Cardiac muscle cell (in vitro differentiated cells and primary cell): Measurements from ENCODE around the gene ARSA. TPM values are rescaled to one million over a fixed set of nuclear protein-coding genes. Genes with fewer than 3 reads are reported as not detected.
A peak's percentile ranks its signal among the peaks of the same experiment; 100 is the strongest.

ENCODE experiments used
- DNase-seq, 2 donors: peaks; one replicate each; pipeline versions ENCODE4 v3.0.0 to v3.0.0-alpha.2; 2010 to 2017; ENCODE audit warnings: low read depth in 1 of 2, low spot score in 1 of 2
- H3K27ac ChIP-seq: fragments of 200-600 bp; sonication (generic); 2 replicates; pipeline ENCODE4 v1.5.1; 2016
- H3K27me3 ChIP-seq: fragments of 200-600 bp; sonication (generic); 2 replicates; pipeline ENCODE4 v1.6.0; 2016; ENCODE audit warnings: control low read depth
- H3K36me3 ChIP-seq: fragments of 200-600 bp; sonication (generic); 2 replicates; pipeline ENCODE4 v1.5.1; 2016; ENCODE audit warnings: control low read depth
- H3K4me1 ChIP-seq: fragments of 200-600 bp; sonication (generic); 2 replicates; pipeline ENCODE4 v1.8.1; 2017; ENCODE audit warnings: low read depth, mild to moderate bottlenecking, mixed run types
- H3K4me3 ChIP-seq: fragments of 200-600 bp; sonication (generic); 2 replicates; pipeline ENCODE4 v1.5.1; 2016; ENCODE audit warnings: mild to moderate bottlenecking
- H3K9me3 ChIP-seq: fragments of 200-600 bp; sonication (generic); 2 replicates; pipeline ENCODE4 v1.5.1; 2017; ENCODE audit warnings: low read depth, mild to moderate bottlenecking, control low read depth
- polyA plus RNA-seq: library from polyadenylated mRNA; unstranded; fragments of >200 nt; fragmentation: Nextera tagmentation; extraction: Ambion mirVana; gene quantifications from 2 replicates; pipeline ENCODE4 v1.2.1, GENCODE V29; 2016
- total RNA-seq: library from RNA; depleted of rRNA; stranded (reverse); fragments of >200 nt; gene quantifications from 2 replicates; pipeline ENCODE4 v1.2.3, GENCODE V29; 2016
- TF ChIP-seq, protein P1 (sequence below): IDR thresholded peaks from 2 replicates; pipeline ENCODE4 v1.5.1; 2012; ENCODE audit warnings: low read depth, mild to moderate bottlenecking, low read length

Gene ARSA
- total and polyA plus RNA-seq, 2 experiments from 2014 or later, result 16.8 to 58.1 TPM

DNA sequence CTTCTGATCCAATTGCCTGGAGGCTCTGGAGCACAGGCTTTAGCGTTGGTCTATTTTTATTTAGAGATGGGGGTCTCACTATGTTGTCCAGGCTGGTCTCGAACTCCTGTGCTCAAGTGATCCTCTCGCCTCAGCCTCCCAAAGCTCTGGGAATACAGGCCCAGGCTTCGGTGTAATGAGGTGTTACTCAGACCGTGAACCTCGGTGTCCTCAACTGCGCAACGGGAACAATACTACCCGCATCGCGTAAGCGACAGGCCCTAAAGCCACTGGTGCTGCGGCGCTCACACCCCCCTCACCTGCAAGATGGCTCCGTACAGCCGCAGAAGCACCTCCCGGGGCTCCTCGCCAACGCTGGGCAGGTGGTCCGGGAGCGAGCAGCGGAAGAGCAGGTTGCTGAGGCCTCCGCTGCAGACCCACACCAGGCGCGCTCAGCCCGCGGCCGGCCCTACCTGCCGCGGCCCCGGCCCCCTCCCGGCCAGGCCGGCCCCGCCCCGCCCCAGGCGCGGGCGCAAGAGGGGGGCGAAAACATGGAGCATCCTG is 45.9 kb downstream of the ARSA start:
- TF ChIP-seq, protein P1, sequence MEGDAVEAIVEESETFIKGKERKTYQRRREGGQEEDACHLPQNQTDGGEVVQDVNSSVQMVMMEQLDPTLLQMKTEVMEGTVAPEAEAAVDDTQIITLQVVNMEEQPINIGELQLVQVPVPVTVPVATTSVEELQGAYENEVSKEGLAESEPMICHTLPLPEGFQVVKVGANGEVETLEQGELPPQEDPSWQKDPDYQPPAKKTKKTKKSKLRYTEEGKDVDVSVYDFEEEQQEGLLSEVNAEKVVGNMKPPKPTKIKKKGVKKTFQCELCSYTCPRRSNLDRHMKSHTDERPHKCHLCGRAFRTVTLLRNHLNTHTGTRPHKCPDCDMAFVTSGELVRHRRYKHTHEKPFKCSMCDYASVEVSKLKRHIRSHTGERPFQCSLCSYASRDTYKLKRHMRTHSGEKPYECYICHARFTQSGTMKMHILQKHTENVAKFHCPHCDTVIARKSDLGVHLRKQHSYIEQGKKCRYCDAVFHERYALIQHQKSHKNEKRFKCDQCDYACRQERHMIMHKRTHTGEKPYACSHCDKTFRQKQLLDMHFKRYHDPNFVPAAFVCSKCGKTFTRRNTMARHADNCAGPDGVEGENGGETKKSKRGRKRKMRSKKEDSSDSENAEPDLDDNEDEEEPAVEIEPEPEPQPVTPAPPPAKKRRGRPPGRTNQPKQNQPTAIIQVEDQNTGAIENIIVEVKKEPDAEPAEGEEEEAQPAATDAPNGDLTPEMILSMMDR, result no peak
- no peaks in the 10 kb centered on the region for H3K27me3 ChIP-seq
- no peaks in the 10 kb centered on the region for H3K36me3 ChIP-seq
- no peaks in the 10 kb centered on the region for H3K9me3 ChIP-seq
- H3K4me1 ChIP-seq, result peaks cover 25% of the 10 kb centered on the region
- peak overlapping the region; percentile 91 for H3K27ac ChIP-seq
- peak overlapping the region; percentile 50 for H3K4me3 ChIP-seq
- DNase-seq, result no peak

DNA sequence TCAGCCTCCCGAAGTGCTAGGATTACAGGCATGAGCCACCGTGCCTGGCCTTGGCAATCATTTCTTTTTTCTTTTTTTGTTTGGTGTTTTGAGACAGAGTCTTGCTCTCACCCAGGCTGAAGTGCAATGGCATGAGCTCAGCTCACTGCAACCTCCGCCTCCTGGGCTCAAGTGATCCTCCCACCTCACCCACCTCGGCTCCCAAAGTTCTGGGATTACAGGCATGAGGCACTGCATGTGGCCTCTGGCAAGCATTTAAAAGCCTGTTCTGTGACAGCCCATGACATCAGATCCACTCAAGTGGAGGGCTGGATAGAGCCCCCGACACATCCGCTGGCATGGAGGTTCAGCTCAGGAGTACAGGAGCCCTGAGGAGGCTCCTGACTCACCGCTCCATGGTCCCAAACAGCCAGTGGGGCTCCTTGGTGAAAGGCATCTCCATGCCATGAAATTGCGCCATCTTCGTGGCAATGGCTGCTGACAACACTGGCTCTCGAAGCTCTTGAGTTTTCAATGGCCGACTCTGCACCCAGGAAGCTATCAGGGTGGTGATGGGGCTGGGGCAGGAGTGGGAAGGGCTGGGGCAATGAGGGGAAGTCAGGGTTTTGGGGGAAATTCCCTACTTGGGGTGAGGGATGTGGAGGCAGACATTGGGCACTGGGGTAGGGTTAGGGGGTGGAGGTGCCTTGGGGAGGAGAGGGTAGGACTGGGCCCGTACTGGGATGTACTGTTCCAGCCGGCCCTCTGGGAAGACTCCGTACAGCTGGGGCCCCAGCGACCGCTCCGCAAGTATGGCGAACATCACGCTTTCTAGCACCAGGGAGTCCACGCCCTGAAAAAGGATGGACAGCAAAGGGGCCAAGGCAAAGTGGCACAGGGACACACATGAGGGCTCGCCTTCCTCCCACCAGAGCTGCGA is 46.7 kb downstream of the ARSA start:
- TF ChIP-seq, protein P1, result no peak
- H3K36me3 ChIP-seq, result no peaks in the 10 kb centered on the region
- H3K27ac ChIP-seq, result peak overlapping the region; percentile 91
- peaks cover 25% of the 10 kb centered on the region for H3K4me1 ChIP-seq
- peak overlapping the region; percentile 50 for H3K4me3 ChIP-seq
- no peak for DNase-seq
- no peaks in the 10 kb centered on the region for H3K27me3 ChIP-seq
- H3K9me3 ChIP-seq, result no peaks in the 10 kb centered on the region

DNA sequence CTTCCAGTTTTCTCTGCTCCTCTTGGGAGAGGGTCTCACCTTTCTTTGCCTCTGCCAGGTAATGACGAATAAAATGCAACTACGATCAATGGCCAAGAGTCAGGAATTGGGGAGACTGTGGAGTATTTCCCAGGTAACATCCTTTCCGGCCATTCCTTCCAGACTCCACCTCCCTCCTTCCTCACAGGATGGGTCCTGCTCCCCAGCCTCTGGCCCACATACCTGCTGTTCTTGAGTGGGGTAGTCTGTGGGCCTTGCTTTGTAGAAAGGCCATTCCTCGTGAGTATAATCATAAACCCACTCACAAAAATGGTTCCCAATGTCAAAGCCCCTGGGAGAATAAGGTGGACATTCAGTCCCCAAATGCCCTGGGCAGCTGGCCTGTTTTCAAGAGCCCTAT is 48.2 kb downstream of the ARSA start:
- no peaks in the 10 kb centered on the region for H3K36me3 ChIP-seq
- peaks cover 25% of the 10 kb centered on the region for H3K4me1 ChIP-seq
- DNase-seq, result no peak
- peak overlapping the region; percentile 93 for H3K27ac ChIP-seq
- H3K4me3 ChIP-seq, result no peak overlapping the region
- no peaks in the 10 kb centered on the region for H3K9me3 ChIP-seq
- TF ChIP-seq, protein P1, result no peak
- H3K27me3 ChIP-seq, result no peaks in the 10 kb centered on the region

DNA sequence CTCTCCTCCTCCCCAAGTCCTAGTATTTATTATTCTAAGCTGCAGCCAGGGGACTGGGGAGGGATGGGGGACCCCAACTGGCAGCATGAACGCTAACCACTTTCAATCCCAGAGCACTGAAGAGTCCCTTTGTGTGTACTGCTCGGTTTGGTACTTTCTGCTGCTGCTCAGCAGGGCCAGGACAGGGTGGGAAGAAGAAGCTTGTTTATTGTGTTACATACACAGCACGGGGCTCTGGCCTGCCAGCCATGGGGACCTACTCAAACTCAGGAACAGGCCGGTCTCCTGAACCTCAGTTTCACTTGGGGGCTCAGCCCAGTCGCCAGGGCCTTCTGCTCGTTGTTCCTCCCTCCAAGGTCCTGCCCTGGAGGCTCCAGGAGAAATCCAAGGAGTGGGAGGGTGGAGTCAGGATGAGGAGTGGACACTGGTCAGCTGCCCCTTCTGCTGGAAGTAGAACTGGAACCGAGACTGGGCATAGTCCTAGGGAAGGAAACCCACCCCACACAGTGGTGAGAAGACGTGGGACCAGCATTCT is 49.1 kb downstream of the ARSA start:
- Histone ChIP-seq H3K27ac (peak overlapping the region; percentile 93), H3K27me3 (no peaks in the 10 kb centered on the region), H3K36me3 (no peaks in the 10 kb centered on the region), H3K4me3 (no peak overlapping the region), H3K4me1 (peaks cover 25% of the 10 kb centered on the region), H3K9me3 (no peaks in the 10 kb centered on the region)
- TF ChIP-seq, protein P1, result no peak
- no peak for DNase-seq

DNA sequence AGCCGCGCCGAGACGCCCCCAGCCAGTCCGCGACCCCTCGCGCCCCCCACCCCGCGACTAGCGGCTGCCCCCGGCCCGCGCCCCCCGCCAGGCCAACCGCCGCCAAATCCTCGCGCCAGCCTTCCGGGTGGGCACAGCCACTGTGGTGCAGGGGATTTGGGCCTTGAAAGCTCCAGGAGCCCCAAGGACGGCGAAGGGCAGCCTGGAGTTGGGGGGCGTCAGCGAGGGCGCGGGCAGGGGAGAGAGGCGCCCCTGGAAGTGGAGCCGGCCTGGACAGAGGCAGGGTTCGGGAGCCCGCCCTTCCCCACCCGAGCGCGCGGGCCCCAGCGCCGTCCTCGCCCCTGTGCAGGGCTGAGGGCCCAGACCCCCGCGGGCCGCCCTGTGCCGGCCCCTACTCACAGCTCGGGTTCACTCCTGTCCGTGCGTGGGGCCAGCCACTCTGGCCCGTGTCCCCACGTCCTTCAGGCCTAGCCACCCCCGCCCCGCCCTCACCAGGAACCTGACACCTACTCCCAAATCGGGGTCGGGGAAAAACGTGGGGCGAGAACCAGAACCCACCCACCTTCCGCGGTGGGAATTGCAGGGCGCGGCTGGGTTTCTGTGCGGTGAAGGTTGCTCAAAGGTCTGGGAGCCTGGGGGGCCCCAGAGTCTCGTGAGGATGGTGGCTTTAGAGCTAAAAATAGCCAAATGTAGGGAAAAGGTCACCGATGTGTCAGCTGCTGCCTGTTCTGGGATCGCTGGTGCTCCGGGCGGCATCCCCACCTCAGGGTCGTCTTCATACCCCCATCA is 49.8 kb downstream of the ARSA start, which contains the start of gene CPT1B:
Gene CPT1B (minus strand): TSS at position 441 of the 789 bp plus-strand sequence. CDS start 512 bp downstream, outside the sequence.
- Histone ChIP-seq H3K4me1 (peaks cover 21% of the 10 kb centered on the region), H3K27me3 (no peaks in the 10 kb centered on the region), H3K27ac (peak within 1 kb of the TSS; percentile 93), H3K4me3 (no peak within 1 kb of the TSS), H3K9me3 (no peaks in the 10 kb centered on the region), H3K36me3 (no peaks in the 10 kb centered on the region)
- peak; percentile 42 to 53 for DNase-seq
- TF ChIP-seq, protein P1, result peak; percentile 13
